HG03457 (cell line): ENCODE measurements around the gene LRRC46.

Source experiments
- ATAC-seq: cut with Tn5 transposase; IDR thresholded peaks from one replicate; pipeline ENCODE4 v1.9.1; 2021; ENCODE audit warnings: moderate number of reproducible peaks; ENCODE audit not compliant: unreplicated experiment

LRRC46 gene, protein sequence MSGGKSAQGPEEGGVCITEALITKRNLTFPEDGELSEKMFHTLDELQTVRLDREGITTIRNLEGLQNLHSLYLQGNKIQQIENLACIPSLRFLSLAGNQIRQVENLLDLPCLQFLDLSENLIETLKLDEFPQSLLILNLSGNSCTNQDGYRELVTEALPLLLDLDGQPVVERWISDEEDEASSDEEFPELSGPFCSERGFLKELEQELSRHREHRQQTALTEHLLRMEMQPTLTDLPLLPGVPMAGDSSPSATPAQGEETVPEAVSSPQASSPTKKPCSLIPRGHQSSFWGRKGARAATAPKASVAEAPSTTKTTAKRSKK

DNA sequence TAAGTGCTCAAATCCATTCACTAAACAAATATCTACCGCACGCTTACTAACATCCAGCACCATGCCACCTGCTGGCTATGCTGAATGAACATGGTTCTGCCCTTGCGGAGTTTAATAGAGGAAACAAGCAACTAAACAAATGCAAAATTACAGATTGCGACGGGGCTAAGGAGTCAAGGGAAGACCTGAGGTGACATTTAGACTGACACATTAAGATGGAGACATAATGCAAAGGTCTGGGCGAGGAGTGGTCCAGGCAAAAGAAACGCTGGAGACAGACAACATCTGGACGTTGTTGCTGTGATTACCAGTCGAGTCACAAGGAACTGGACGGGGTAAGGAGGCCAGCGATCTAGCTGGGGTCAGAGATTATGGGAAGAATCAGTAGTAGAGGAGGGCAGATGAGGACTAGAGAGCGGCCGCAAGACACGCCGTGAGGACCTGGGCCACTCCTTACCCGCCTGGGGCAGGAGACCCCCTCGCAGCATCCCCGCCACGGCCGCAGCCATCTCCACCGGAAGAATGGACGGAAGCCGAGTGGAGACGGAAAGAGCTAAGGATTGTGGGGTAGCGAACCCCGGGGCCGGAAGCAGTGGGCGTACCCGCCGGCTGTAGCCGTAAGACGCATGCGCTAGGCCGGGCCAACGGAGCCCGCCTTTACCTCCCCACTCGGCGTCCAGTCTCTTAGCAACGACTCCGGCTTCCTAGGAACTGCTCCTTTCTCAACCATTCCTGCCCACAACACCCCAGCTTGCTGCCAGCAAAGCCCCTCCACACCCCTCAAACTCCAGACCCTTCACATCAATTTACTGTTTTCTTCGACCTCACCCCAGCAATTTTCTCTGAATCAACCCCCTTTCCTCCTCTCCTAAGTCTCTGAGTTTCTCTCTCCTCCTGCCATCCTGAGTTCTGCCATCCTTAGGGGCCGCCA lies at the start of gene LRRC46, which contains the start of gene MRPL10:
TSS of gene LRRC46 (plus strand) at position 668 of the 931 bp plus-strand sequence. CDS start 320 bp downstream, outside the sequence.
TSS of gene MRPL10 (minus strand) at position 539 of the 931 bp plus-strand sequence. CDS start at position 509, 30 bp downstream.
- peak; percentile 50 for ATAC-seq

DNA sequence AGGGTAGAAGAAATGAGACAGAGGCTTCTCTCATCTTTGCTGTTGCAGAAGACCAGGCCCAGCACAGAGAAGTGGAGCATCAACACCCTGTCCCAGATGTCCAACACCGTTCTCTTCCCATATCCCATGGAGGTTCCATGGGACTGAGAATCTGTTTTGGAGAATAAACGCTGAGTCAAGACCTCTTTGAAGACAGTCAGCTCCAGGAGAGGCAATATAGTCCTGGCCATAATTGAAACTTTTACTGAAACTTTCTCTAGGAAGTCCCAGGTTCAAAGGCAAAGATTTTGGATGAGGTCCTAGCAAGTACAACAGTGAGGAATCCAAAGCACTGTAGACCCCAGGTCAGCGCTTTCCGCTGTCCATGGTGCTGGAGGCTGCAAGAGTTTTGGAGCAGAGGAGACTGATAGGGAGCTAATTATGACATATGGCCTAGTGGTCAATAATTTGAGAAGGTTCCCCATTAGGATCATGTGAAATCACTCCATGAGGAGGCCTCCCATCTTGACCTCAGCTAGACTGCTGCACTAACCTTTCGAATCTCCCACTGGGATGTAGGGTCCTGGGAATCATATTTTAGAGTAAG lies 45.8 kb upstream of the LRRC46 start:
- no peak for ATAC-seq

DNA sequence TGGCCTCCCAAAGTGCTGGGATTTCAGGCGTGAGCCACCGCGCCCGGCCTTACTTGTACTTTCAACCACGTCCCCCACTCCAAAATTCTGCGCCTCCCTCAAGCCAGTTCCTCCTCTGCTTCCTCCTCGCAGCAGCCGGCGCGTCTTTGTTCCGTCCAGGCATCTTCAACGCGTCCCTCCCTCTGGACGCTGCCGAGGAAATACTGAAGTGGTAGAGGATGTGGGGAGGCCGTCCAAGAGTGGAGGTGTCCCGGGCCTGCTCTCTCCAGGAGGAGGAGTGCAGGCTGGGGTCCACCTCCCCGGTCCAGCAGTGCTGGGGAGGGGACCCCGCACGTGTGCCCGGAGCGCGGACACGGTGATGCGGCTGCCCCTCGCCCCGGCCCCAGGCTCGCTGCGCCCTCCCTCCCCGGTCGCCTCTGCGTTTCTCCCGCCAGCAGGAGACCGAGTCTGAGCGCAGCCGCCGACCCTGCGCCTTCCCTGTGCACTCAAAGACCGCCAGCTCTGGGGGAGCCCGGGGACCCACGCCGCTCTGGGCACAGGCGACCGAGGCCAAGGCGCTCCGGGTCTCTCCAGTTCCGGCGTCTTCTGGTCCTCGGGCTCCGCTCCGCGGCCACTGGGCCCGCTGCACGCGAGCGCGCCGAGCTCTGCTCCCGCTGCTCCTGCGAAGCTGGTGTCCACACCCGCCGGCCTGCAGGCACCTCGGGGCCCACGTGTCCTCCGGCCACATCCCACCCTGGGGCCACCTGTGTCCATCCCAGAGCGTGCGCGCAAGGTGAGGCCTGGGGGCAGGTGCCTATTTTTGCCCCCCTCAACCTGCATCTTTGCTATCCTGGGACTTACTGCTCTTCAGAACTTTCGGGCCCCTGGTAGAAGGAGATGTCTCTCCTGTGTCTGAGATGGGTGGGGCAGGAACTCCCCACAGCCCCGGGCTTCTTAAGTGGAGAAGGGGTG lies 41.6 kb upstream of the LRRC46 start:
- ATAC-seq: no peak

DNA sequence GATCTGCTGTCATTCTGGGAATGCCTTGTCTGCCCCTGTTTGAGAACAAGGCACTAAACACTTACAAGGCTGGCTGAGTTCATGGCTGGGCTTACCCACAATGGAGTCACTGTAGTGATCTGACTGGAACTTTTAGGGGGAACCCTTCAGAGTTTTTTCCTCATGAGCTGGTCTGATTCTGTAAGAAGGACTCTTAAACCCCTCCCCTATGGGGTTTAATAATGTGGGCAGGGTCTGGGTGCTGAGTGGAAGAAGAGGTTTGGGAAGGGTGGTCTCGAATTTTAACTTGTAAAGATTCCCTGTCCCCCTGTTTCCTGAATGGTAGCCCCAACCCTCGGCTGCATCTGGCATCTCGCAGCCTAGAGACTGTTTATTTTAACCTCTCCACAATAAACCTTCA lies 40.4 kb upstream of the LRRC46 start:
- ATAC-seq: no peak

DNA sequence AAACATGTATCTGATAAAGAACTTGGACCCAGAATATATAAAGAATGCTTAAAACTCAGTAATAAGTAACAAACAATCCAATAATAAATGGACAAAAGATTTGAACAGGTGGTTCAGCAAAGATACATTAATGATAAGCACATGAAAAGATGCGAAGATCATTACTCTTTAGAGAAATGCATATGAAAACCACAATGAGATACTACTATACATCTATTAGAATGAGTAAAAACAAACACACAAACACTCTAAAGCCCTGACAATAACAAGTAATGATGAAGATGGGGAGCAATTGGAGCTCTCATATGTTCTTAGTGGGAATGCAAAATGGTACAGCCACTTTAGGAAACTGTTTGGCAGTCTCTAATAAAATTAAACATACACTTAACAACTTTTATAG lies 39.0 kb upstream of the LRRC46 start:
- no peak for ATAC-seq

DNA sequence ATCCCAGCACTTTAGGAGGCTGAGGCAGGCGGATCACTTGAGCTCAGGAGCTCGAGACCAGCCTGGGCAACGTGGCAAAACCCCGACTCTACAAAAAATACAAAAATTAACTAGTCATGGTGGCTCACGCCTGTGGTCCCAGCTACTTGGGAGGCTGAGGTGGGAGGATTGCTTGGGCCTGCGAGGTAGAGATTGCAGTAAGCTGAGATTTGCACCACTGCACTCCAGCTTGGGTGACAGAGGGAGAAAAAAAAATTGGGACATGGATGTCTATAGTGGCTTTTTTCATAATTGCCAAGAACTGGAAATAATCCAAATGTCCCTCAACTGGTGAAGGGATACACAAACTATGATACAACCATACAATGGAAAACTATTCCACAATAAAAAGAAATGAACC lies 38.5 kb upstream of the LRRC46 start:
- ATAC-seq: no peak

DNA sequence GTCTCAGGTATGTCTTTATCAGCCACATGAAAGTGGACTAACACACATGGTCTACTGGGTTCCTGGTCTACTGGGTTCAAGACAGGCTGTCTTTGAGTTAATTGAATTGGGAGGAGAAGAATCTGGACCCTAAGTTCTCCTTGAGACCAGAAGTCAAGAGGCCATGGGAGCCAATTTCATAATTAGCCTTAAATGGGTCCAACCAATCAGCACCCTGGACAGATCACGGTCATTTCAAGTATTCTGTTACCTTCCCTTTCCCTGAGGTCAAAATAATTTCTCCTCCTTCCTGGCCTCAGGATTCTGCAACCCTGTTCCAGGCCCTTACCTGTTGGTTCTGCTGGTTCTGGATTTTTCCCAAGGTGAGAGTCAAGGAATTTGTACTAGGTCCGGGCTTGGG lies 33.7 kb upstream of the LRRC46 start:
- no peak for ATAC-seq

DNA sequence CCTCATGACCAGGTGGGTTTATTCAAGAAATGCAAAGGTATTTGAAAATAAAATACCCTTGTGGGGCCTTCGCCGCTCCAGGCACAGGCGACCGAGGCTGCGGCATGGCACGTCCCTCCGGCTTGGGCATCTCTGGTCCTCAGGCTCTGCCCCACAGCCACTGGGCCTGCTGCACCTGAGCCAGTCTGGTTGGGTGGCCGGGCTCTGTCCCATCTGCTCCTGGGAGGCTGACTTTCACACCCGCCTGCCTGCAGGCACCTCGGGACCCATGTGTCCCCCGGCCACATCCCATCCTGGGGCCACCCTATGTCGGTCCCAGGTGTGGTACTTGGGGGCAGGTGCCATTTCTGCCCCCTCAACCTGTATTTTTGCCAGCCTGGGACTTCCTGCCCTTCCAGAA lies 30.8 kb upstream of the LRRC46 start:
- ATAC-seq: no peak

DNA sequence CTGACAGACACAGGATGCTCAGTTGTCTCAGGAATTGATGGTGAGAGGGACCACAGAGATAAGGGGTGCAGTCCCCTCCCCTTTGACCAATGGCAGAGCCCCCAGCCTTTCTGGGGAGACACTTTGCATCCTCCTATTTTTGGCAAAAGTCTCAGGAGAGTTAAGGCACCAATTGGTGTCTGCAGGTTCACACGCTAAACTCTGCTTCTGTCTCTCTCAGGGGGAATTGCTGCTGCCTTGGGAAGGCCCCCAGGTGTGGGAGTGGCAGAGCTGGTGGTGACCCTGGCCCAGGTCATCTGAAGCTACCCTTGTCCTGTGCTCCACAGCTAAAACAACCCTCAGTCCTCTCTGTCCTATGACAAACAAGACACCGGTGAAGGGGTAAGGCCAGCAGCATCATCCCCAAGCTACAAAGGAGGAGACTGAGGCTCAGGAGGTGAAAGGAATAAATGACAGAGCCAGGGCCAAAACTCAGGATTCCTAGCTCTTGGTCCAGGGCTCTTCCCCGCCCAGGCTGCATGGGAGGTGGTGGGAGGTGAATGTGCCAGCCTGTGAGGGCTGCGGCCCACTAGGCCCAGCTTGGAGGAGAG lies 30.2 kb upstream of the LRRC46 start:
- ATAC-seq: no peak

DNA sequence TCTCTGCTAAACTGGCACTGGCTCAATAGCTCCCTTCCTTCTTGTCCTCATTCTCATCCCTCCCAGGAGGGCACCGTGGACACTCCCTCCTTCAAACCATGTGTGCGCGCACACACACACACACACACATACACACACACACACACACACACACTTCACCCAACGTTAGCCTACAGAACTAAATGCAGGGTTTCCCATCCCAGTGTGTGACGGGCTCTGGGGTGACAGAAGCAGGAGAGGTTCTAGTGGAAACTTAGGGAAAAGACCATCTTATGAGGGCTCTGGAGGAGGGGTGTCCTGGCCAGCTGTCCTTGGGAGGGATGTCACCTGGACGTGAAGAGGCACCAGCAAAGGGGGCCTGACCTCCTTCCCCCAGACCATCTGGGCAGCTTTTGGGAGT lies 29.6 kb upstream of the LRRC46 start:
- ATAC-seq: no peak

DNA sequence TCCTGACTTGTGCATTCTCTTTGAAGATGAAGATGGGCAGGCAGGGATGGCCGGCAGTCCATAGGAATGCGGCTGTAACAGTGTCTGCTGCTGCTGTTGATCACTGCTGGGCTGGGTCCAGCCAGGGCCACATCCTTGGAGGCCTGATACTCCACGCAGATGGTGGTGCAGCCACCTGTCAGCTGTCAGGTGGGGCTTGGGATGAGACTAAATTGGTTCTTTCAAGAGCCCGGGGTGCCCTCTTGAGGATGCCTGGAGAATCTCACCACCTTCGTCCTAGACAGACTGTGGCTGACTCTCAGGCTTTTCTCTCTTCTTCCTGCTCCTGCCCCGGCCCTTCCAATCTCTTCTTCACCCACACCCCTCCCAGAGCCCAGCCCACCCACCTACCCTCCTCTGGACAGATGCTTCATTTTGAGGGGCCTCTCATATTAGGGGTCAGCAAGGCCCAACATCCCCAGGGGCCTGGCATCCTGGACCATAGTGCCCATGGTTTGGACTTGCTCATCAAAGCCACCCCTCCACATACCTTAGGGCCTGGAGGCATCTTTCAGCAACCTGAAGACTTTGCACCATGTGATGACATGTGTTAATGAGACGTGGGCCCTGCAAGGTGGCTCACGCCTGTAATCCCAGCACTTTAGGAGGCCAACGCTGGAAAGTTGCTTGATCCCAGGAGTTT lies 29.0 kb upstream of the LRRC46 start:
- no peak for ATAC-seq

DNA sequence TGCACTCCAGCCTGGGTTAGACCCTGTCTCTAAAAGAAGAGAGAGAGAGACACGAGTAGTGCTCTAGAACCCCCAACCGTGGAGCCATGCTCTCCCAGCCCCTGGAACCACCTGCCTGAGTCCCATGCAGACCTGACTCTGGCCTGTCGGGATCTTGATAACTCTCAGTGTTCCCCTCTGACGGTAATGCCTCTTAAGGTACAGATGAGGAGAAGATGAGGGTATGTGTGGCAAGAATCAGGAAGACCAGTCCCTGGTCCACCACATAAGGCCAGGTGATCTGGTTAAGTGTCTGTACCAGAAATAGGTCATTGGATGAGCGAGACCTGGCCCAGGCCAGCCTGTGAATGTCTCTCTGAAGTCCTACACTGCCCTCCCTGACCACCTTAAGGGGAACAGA lies 28.3 kb upstream of the LRRC46 start:
- no peak for ATAC-seq

DNA sequence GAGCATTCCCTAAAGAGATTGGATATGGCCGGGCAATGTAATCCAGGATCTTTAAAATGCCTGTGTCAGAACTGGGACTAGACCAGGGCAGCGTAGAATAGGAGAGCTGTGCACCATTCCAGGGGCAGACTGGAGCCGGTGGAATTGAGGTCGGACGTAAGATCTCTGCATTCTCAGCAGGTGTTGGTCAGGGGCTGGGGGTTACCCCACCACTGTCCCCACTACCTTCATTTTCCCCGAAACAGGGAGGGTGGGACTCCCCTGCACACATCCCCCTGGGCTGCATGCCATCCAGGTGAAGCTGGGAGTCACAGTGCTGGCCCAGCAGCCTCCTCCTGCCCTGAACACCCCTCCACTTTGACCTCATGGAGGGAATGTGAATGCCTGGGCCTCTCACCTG lies 27.7 kb upstream of the LRRC46 start:
- ATAC-seq: no peak

DNA sequence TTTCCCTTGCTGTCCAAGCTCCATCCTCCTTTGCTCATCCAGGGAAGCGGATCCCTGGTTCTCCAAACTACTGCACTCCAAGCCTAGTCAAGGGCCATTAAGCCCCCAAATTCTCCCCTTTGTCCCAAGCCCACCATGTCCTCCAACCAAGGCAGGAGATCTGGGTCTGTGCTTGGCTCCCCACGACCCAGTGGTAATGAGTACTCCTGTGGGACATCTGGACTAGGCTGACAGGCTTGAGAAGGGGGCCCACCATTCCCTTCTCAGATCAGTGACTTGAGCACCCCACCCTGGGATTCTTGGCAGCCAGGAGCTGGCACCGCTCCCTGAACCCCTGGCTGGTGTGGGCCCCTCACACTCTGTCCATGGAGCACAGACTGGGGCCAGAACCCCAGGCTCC lies 27.0 kb upstream of the LRRC46 start:
- ATAC-seq: no peak

DNA sequence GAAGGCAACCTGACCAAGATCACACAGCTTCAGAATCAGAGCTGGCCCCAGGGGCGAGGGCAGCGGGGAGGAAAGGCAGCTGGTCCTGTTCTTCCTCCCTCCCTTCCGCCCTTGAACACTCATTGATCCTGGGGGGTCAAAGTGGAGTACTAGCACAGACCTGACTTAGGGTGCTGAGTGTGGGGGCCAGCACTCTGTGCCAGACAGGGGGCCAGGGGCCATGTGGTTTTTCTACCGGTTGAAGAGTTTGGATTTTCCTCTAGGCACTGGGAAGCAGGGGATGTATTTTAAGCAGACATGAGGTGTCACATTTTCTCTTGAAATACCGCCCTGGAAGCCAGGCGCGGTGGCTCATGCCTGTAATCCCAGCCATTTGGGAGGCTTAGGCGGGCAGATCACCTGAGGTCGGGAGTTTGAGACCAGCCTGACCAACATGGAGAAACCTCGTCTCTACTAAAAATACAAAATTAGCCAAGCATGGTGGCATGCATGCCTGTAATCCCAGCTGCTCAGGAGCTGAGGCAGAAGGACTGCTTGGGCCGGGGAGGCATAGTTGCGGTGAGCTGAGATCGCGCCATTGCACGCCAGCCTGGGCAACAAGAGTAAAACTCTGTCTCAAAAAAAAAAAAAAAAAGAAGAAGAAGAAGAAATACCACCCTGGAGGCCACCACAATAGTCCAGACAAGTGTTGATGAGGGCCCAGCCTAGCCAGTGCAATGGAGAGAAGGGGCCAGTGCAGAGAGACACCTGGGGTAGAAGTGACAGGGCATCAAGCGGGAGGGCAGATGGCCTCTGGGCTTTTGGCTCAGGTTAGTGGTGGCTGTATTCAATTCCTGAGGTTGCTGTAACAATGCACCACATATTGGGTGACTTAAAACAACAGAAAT lies 25.2 kb upstream of the LRRC46 start:
- no peak for ATAC-seq

DNA sequence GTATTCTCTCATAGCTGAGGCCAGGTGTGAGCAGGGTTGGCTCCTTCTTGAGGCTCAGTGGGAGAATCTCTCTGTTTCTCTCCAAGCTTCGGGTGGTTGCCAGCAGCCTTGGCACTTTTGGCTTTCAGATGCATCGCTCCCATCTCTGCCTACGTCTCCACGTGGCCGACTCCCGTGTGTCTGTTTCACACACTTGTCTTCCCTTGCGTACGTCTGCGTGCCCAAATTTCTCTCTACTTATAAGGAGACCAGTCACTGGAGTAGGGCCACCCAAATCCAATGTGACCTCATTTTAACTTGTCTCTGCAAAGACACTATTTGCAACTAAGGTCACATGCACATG lies 24.6 kb upstream of the LRRC46 start:
- no peak for ATAC-seq

DNA sequence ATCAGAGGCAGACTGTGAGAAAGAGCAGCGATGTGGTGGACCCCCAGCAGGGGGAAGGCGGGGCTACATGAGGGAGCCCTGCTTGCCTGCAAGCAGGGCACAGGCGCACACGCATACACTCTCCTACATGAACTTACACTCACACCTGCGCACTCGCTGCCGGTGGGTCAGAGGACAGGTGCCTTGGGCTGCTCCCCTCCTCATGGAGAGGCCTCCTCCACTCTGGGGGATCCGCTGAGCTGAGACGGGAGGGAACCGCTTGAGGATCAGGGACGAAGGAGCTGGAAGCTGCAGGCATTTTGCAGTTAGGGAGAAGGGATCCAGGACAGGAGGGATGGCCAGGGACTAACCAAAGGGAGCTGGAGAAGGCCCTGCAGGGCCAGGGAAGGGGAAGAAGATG lies 24.0 kb upstream of the LRRC46 start:
- ATAC-seq: no peak

DNA sequence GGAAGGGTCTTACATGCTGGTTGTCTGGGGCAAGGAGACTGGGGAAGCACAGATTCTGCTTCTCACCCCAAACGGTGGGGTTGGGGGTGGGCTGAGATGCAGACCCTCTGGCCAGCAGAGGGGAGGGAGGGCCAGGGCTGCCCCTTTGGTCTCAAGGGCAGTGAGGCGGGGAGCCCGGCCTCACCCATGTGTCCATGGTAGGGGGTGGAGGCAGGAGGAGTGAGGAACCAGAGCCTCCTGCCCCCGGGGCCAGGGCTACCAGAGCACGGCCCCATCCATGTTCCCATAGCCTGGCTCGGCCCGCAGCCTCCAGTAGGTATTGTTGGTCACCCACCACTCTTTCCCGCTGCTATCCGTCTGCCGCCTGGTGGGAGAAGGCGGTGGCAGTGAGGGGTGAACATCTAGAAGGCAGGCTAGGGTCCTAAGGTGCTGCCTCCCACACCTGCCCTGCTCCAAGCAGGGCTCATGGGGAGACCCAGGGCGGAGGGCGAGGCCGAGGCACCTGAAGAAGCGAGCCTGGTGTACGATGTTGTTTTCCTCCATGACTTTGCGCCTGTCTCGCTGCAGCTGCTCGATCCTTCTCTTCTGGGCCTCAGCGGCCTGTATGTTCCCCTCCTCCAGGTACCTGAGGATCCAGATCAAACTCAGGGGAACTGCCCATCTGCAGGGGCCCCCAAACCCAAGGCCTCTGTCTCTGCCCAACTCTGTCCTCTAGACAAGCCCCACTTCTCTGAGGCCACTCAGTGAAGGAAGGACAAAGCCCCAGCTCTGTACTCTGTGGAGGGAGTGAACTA lies 23.2 kb upstream of the LRRC46 start:
- ATAC-seq: no peak
